ENCODE measurements around the gene MARCHF5. TPM values are rescaled to one million over a fixed set of nuclear protein-coding genes. Genes with fewer than 3 reads are reported as not detected.

The MARCHF5 gene
- total RNA-seq, 1 experiment from 2014 or later = 32.2 TPM

- TF ChIP-seq NFYB (CRISPR knock-in tag; conservative IDR thresholded peaks at IDR 0.05; ENCODE audit: low read depth) (no peak), PRRX2 (CRISPR knock-in tag; IDR thresholded peaks at IDR 0.05) (no peak), ZNF138 (CRISPR knock-in tag; conservative IDR thresholded peaks at IDR 0.05) (no peak), ZNF671 (CRISPR knock-in tag; IDR thresholded peaks at IDR 0.05) (no peak), HMGXB4 (CRISPR knock-in tag; IDR thresholded peaks at IDR 0.05) (no peak), USF1 (CRISPR knock-in tag; IDR thresholded peaks at IDR 0.05) (no peak), GABPB1 (CRISPR knock-in tag; IDR thresholded peaks at IDR 0.05) (no peak), OVOL2 (CRISPR knock-in tag; IDR thresholded peaks at IDR 0.05; ENCODE audit: borderline replicate concordance) (no peak), ZBTB21 (CRISPR knock-in tag; IDR thresholded peaks at IDR 0.05; ENCODE audit: borderline replicate concordance) (no peak), TP53 (CRISPR knock-in tag; IDR thresholded peaks at IDR 0.05) (no peak), FOXP4 (CRISPR knock-in tag; IDR thresholded peaks at IDR 0.05) (no peak), ATF2 (CRISPR knock-in tag; IDR thresholded peaks at IDR 0.05; ENCODE audit: borderline replicate concordance, low read depth) (no peak), TCF7 (CRISPR knock-in tag; IDR thresholded peaks at IDR 0.05; ENCODE audit: low read depth) (no peak), AR (CRISPR knock-in tag; IDR thresholded peaks at IDR 0.05) (no peak), SOX15 (CRISPR knock-in tag; IDR thresholded peaks at IDR 0.05) (no peak), PRDM15 (CRISPR knock-in tag; IDR thresholded peaks at IDR 0.05) (no peak), NR2C2 (CRISPR knock-in tag; IDR thresholded peaks at IDR 0.05) (no peak), ZBTB43 (CRISPR knock-in tag; IDR thresholded peaks at IDR 0.05) (no peak), NFE2L1 (CRISPR knock-in tag; IDR thresholded peaks at IDR 0.05) (no peak), TEAD4 (CRISPR knock-in tag; IDR thresholded peaks at IDR 0.05) (no peak)
- Mint-ChIP-seq H3K9me3 (no peaks in the 10 kb centered on the region), H3K27ac (no peak overlapping the region), H3K4me1 (no peaks in the 10 kb centered on the region), H3K36me3 (no peaks in the 10 kb centered on the region), H3K4me3 (no peak overlapping the region), H3K27me3 (ENCODE audit: low read depth) (no peaks in the 10 kb centered on the region)
- ChIA-PET CTCF (no interaction called here), POLR2A (no interaction called here)
- DNase-seq (ENCODE audit: low spot score) (no peak), ATAC-seq (no peak)
These were observed 11.8 kb upstream of the MARCHF5 start for GRCh38 chr10:92278996-92279696.
